Measurements from ENCODE around the gene SUB1.

DNA sequence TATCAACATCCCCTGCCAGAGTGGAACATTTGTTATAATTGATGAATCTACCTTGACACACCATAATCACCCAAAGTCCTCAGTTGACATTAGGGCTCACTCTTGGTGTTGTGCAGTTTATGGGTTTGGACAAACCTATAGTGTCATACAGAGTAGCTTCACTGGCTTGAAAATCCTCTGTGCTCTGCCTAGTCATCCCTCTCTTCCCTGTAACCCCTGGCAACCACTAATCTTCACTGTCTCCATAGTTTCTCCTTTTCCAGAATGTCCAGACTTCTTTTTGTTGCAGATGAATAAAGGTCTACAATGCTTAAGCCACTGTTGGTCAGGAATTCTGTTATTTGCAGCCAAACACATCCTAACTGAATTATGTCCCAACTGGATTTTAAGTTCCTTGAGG, 22.5 kb upstream of the SUB1 start:
- TF ChIP-seq, protein P1, sequence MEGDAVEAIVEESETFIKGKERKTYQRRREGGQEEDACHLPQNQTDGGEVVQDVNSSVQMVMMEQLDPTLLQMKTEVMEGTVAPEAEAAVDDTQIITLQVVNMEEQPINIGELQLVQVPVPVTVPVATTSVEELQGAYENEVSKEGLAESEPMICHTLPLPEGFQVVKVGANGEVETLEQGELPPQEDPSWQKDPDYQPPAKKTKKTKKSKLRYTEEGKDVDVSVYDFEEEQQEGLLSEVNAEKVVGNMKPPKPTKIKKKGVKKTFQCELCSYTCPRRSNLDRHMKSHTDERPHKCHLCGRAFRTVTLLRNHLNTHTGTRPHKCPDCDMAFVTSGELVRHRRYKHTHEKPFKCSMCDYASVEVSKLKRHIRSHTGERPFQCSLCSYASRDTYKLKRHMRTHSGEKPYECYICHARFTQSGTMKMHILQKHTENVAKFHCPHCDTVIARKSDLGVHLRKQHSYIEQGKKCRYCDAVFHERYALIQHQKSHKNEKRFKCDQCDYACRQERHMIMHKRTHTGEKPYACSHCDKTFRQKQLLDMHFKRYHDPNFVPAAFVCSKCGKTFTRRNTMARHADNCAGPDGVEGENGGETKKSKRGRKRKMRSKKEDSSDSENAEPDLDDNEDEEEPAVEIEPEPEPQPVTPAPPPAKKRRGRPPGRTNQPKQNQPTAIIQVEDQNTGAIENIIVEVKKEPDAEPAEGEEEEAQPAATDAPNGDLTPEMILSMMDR (IDR thresholded peaks at IDR 0.05): no peak
- no peak for TF ChIP-seq POLR2A (IDR thresholded peaks at IDR 0.05)

All from uterus (tissue), 2 donors.